IMR-90 (cell line): ENCODE measurements around the gene NES. TPM values are rescaled to one million over a fixed set of nuclear protein-coding genes. Genes with fewer than 3 reads are reported as not detected.

Experiments used
- ATAC-seq: fragments of 200-7000 bp; cut with Tn5 transposase; 2 replicates; pipeline ENCODE4 v1.9.1; 2020; ENCODE audit warnings: low read depth, mild to moderate bottlenecking, moderate library complexity
- BruUV-seq: library from RNA; stranded (reverse); fragments of 400-500 nt; replicated peaks from 2 replicates; lab custom pipeline; 2021; lab: Mats Ljungman, UMichigan
- CTCF ChIA-PET: fragments of 300-600 bp; formaldehyde crosslinking; extraction: SDS; loops from one replicate; lab custom pipeline; 2021; ENCODE audit warnings: antibody characterized with exemption; lab: Yijun Ruan, JAX
- POLR2A ChIA-PET: fragments of 300-600 bp; sonication (Branson Sonifier 250); formaldehyde crosslinking; loops from one replicate; lab custom pipeline; 2022; ENCODE audit warnings: antibody characterized with exemption; ENCODE audit not compliant: unreplicated experiment; lab: Charles Lee
- DNase-seq: peaks from one replicate; pipeline ENCODE4 v3.0.0; 2013
- H2AFZ ChIP-seq: replicated peaks from 2 replicates; pipeline ENCODE3; 2013; ENCODE audit warnings: low read length, mild to moderate bottlenecking; ENCODE audit not compliant: poor library complexity
- H2AK5ac ChIP-seq: 2 replicates; pipeline ENCODE4 v1.6.1; 2013; ENCODE audit warnings: low read depth, low read length, inconsistent platforms
- H2AK9ac ChIP-seq: replicated peaks from 2 replicates; pipeline ENCODE3; 2013; ENCODE audit warnings: mild to moderate bottlenecking, low read depth, low read length, moderate library complexity; ENCODE audit not compliant: poor library complexity
- H2BK120ac ChIP-seq: 2 replicates; pipeline ENCODE4 v1.6.1; 2013; ENCODE audit warnings: low read depth, low read length, inconsistent platforms
- H2BK15ac ChIP-seq: 3 replicates; pipeline ENCODE4 v1.6.1; 2013; ENCODE audit warnings: low read depth, low read length, inconsistent platforms
- H2BK20ac ChIP-seq: 2 replicates; pipeline ENCODE4 v1.6.1; 2013; ENCODE audit warnings: low read depth, mild to moderate bottlenecking, inconsistent platforms, low read length, moderate library complexity
- H2BK5ac ChIP-seq: 2 replicates; pipeline ENCODE4 v1.6.1; 2013; ENCODE audit warnings: mild to moderate bottlenecking, low read depth, low read length, inconsistent platforms; ENCODE audit not compliant: poor library complexity, severe bottlenecking
- H3K14ac ChIP-seq: replicated peaks from 2 replicates; pipeline ENCODE4 v1.6.1; 2013; ENCODE audit warnings: low read depth, low read length, inconsistent platforms
- H3K18ac ChIP-seq: 2 replicates; pipeline ENCODE4 v1.6.1; 2013; ENCODE audit warnings: low read depth, low read length, control low read depth
- H3K23ac ChIP-seq: 2 replicates; pipeline ENCODE4 v1.6.1; 2013; ENCODE audit warnings: low read depth, low read length, inconsistent platforms
- H3K27ac ChIP-seq: 2 replicates; pipeline ENCODE4 v1.5.1; 2013; ENCODE audit warnings: mild to moderate bottlenecking, control low read depth, low read length; ENCODE audit not compliant: insufficient read depth
- H3K27me3 ChIP-seq: 2 replicates; pipeline ENCODE4 v1.6.1; 2013; ENCODE audit warnings: low read length; ENCODE audit not compliant: control insufficient read depth, insufficient read depth
- H3K36me3 ChIP-seq: 2 replicates; pipeline ENCODE4 v1.6.1; 2013; ENCODE audit warnings: low read length, mixed read lengths; ENCODE audit not compliant: control insufficient read depth, insufficient read depth
- H3K4ac ChIP-seq: 2 replicates; pipeline ENCODE4 v1.6.1; 2013; ENCODE audit warnings: low read depth, low read length, inconsistent platforms
- H3K4me1 ChIP-seq: 2 replicates; pipeline ENCODE4 v1.6.1; 2013; ENCODE audit warnings: low read length, mixed read lengths; ENCODE audit not compliant: control insufficient read depth, insufficient read depth
- H3K4me2 ChIP-seq: 2 replicates; pipeline ENCODE4 v1.6.1; 2013; ENCODE audit warnings: low read depth, mild to moderate bottlenecking, control low read depth, low read length, moderate library complexity
- H3K4me3 ChIP-seq: 2 replicates; pipeline ENCODE4 v1.5.1; 2013; ENCODE audit warnings: low read depth, mild to moderate bottlenecking, control low read depth, low read length, moderate library complexity; ENCODE audit not compliant: insufficient read depth
- H3K56ac ChIP-seq: 2 replicates; pipeline ENCODE4 v1.6.1; 2013; ENCODE audit warnings: low read length, inconsistent platforms; ENCODE audit not compliant: insufficient read depth; ENCODE audit errors: extremely low read depth
- H3K79me1 ChIP-seq, 2 experiments: 2 replicates each; pipeline ENCODE4 v1.6.1; 2013; ENCODE audit warnings: low read length in 2 of 2, inconsistent platforms in 1 of 2, low read depth in 1 of 2
- H3K9ac ChIP-seq: 2 replicates; pipeline ENCODE4 v1.6.1; 2013; ENCODE audit warnings: low read depth, low read length, control low read depth
- H3K9me1 ChIP-seq: 2 replicates; pipeline ENCODE4 v1.6.1; 2013; ENCODE audit warnings: low read length, inconsistent platforms; ENCODE audit not compliant: insufficient read depth
- H3K9me3 ChIP-seq: 2 replicates; pipeline ENCODE4 v1.6.1; 2013; ENCODE audit warnings: low read length; ENCODE audit not compliant: control insufficient read depth, insufficient read depth
- H4K20me1 ChIP-seq: 2 replicates; pipeline ENCODE4 v1.6.1; 2013; ENCODE audit warnings: low read length, inconsistent platforms; ENCODE audit not compliant: insufficient read depth
- H4K5ac ChIP-seq: 2 replicates; pipeline ENCODE4 v1.6.1; 2013; ENCODE audit warnings: mild to moderate bottlenecking, low read depth, low read length, control low read depth
- H4K8ac ChIP-seq, 2 experiments: 2 replicates each; pipeline ENCODE4 v1.6.1; 2013; ENCODE audit warnings: low read depth in 2 of 2, low read length in 2 of 2, control low read depth in 1 of 2, inconsistent platforms in 1 of 2
- H4K91ac ChIP-seq: 2 replicates; pipeline ENCODE4 v1.6.1; 2013; ENCODE audit warnings: low read depth, low read length, inconsistent platforms; ENCODE audit not compliant: insufficient read depth
- BHLHE40 ChIP-seq: fragments of 150-350 bp; IDR thresholded peaks from 2 replicates; pipeline ENCODE4 v1.6.1; 2016; ENCODE audit warnings: mild to moderate bottlenecking, low read depth, low read length
- CEBPB ChIP-seq: IDR thresholded peaks from 2 replicates; pipeline ENCODE4 v1.6.1; 2012; ENCODE audit warnings: low read depth, low read length, improper control_type of control experiment
- CHD1 ChIP-seq: IDR thresholded peaks from 2 replicates; pipeline ENCODE4 v1.6.1; 2012; ENCODE audit warnings: low read depth, low read length, improper control_type of control experiment
- CTCF ChIP-seq: conservative IDR thresholded peaks from 2 replicates; pipeline ENCODE4 v1.5.1; 2012; ENCODE audit warnings: mild to moderate bottlenecking, low read depth, low read length, improper control_type of control experiment
- ELK1 ChIP-seq: fragments of 150-350 bp; IDR thresholded peaks from 2 replicates; pipeline ENCODE4 v1.6.1; 2016; ENCODE audit warnings: low read depth, mild to moderate bottlenecking, low read length, moderate library complexity, borderline replicate concordance
- FOS ChIP-seq: fragments of 150-350 bp; IDR thresholded peaks from 2 replicates; pipeline ENCODE4 v1.6.1; 2016; ENCODE audit warnings: low read depth, low read length
- MAFK ChIP-seq: IDR thresholded peaks from 2 replicates; pipeline ENCODE4 v1.6.1; 2012; ENCODE audit warnings: low read depth, low read length, improper control_type of control experiment
- MAZ ChIP-seq: IDR thresholded peaks from 2 replicates; pipeline ENCODE4 v1.6.1; 2012; ENCODE audit warnings: low read depth, mild to moderate bottlenecking, low read length, improper control_type of control experiment, moderate library complexity, borderline replicate concordance
- MXI1 ChIP-seq: IDR thresholded peaks from 2 replicates; pipeline ENCODE4 v1.6.1; 2012; ENCODE audit warnings: low read depth, mild to moderate bottlenecking, low read length, moderate library complexity, borderline replicate concordance
- NFE2L2 ChIP-seq: fragments of 150-350 bp; IDR thresholded peaks from 2 replicates; pipeline ENCODE4 v1.6.1; 2016; ENCODE audit warnings: low read depth, mild to moderate bottlenecking, low read length
- POLR2A ChIP-seq: IDR thresholded peaks from 2 replicates; pipeline ENCODE4 v1.6.1; 2012; ENCODE audit warnings: mild to moderate bottlenecking, low read depth, low read length
- RAD21 ChIP-seq: IDR thresholded peaks from 2 replicates; pipeline ENCODE4 v1.6.1; 2012; ENCODE audit warnings: low read length, improper control_type of control experiment
- RCOR1 ChIP-seq: IDR thresholded peaks from 2 replicates; pipeline ENCODE4 v1.6.1; 2012; ENCODE audit warnings: mild to moderate bottlenecking, low read length, improper control_type of control experiment; ENCODE audit not compliant: insufficient replicate concordance
- RFX5 ChIP-seq: IDR thresholded peaks from 2 replicates; pipeline ENCODE4 v1.8.0; 2012; ENCODE audit warnings: low read depth, mild to moderate bottlenecking, low read length, moderate library complexity
- USF2 ChIP-seq: fragments of 150-350 bp; IDR thresholded peaks from 2 replicates; pipeline ENCODE4 v1.6.1; 2017; ENCODE audit warnings: mild to moderate bottlenecking, antibody characterized with exemption, low read length, low read depth
- WGBS, 2 experiments: methylation state at CpG; one replicate each; pipeline versions ENCODE4 v1.1.5 to v1.1.7; 2013; ENCODE audit warnings: missing lambda C conversion rate in 2 of 2; ENCODE audit not compliant: insufficient read length in 1 of 2; ENCODE audit errors: extremely low coverage in 2 of 2; 5-methylcytosine and 5-hydroxymethylcytosine counted together
- dilution Hi-C: fragments of 300-500 bp; cut with HindIII; formaldehyde crosslinking; loops from one replicate; pipeline ENCODE4 v1.14.3; 2018; ENCODE audit warnings: low sequenced_read_pairs; ENCODE audit not compliant: unreplicated experiment
- in situ Hi-C: fragments of 300-500 bp; cut with MboI; formaldehyde crosslinking; loops from 3 replicates; pipeline ENCODE4 v1.14.3; 2019; ENCODE audit warnings: low sequenced_read_pairs, inconsistent platforms, mixed read lengths
- intact Hi-C: fragments of 100-400 bp; cut with micrococcal nuclease; formaldehyde crosslinking; loops from 2 replicates; pipeline ENCODE4 v1.10.0; 2022
- polyA plus RNA-seq, 3 experiments: library from polyadenylated mRNA; depleted of rRNA; stranded (reverse); fragments of >200 nt; gene quantifications; 2 replicates each; pipeline ENCODE4 v1.2.3, GENCODE V29; 2012; ENCODE audit warnings: low replicate concordance in 1 of 3
- total RNA-seq: library from RNA; depleted of rRNA; stranded (reverse); fragments of >200 nt; gene quantifications from 2 replicates; pipeline ENCODE4 v1.2.3, GENCODE V29; 2012

Gene NES
- total and polyA plus RNA-seq, 2 of the 4 experiments (the other 2 are of a cell fraction): 25.3 to 40.1 TPM

GRCh38 chr1:156658945-156659574, 18.1 kb downstream of the NES start:
- POLR2A ChIA-PET: no interaction called here
- Histone ChIP-seq H3K56ac (no peak overlapping the region), H3K27ac (no peak overlapping the region), H3K4ac (no peak overlapping the region), H3K4me2 (no peak overlapping the region), H4K20me1 (0 out of 2 replicates have a peak, but pooled peaks cover 8% of the 10 kb centered on the region), H2BK15ac (no peak overlapping the region), H3K27me3 (peaks cover 27% of the 10 kb centered on the region), H4K8ac (0 out of 4 replicates have a peak overlapping the region, but pooled peaks of 1 of the 2 experiments have one; percentile 72), H4K5ac (no peak overlapping the region), H2AK5ac (peak overlapping the region; percentile 52; the same call in 1 of the 2 replicates), H3K36me3 (no peaks in the 10 kb centered on the region), H3K79me1 (peaks cover 0 to 18% of the 10 kb centered on the region in 2 experiments; a peak in 2 of 4 replicates), H3K4me1 (peaks cover 38% of the 10 kb centered on the region), H3K4me3 (no peak overlapping the region), H3K9me1 (peaks cover 16% of the 10 kb centered on the region), H4K91ac (no peak overlapping the region), H3K18ac (no peak overlapping the region), H2AFZ (no peak overlapping the region), H2BK5ac (no peak overlapping the region), H3K23ac (no peak overlapping the region), H3K9me3 (no peaks in the 10 kb centered on the region), H3K9ac (no peak overlapping the region), H2AK9ac (no peak overlapping the region), H3K14ac (no peak overlapping the region; the same call in 1 of the 2 replicates), H2BK20ac (no peak overlapping the region), H2BK120ac (no peak overlapping the region)
- no peak for TF ChIP-seq MXI1
- TF ChIP-seq RCOR1: no peak
- no peak for TF ChIP-seq BHLHE40
- no peak for TF ChIP-seq USF2
- no peak for TF ChIP-seq CHD1
- TF ChIP-seq CEBPB: no peak
- TF ChIP-seq ELK1: no peak
- no peak for TF ChIP-seq RAD21
- TF ChIP-seq MAZ: no peak
- TF ChIP-seq RFX5: no peak
- TF ChIP-seq NFE2L2: no peak
- no peak for TF ChIP-seq MAFK
- no peak for TF ChIP-seq POLR2A
- no peak for TF ChIP-seq FOS
- TF ChIP-seq CTCF: no peak
- intact Hi-C loops (no loop called here), dilution Hi-C loops (no loop called here), in situ Hi-C loops (loop anchor here (5.0 kb wide), 1 partner anchor 37 kb away; no protein-coding TSS in a partner anchor)
- WGBS, 2 experiments: no CpG with 5 or more reads among the region's 10 CpGs
- BruUV-seq: no TSS peak
- CTCF ChIA-PET: interaction anchor here (0.6 to 1.3 kb wide), 5 partner anchors 17 to 35 kb away, joined by 3 to 25 read pairs (median 4); partner anchors contain the start of genes BCAN and NES
- no peak for ATAC-seq
- DNase-seq: no peak
